Astrocyte of the spinal cord (primary cell): ENCODE measurements around the gene LTB.

ENCODE experiments used
- DNase-seq: peaks from one replicate; pipeline ENCODE4 v3.0.0; 2011; ENCODE audit warnings: low read depth, low spot score
- H3K4me3 ChIP-seq: 2 replicates; pipeline ENCODE4 v1.5.1; 2011; ENCODE audit warnings: low read depth, mild to moderate bottlenecking, low read length, moderate library complexity
- CTCF ChIP-seq: IDR thresholded peaks from 2 replicates; pipeline ENCODE4 v1.5.1; 2012; ENCODE audit warnings: low read depth, mild to moderate bottlenecking, low read length, inconsistent platforms
- in situ Hi-C: cut with HindIII; loops from 2 replicates; pipeline ENCODE4 v1.10.0; 2017; ENCODE audit warnings: low sequenced_read_pairs

LTB gene

GRCh38 chr6:31535538-31536324 lies 46.5 kb downstream of the LTB start:
- in situ Hi-C loops: no loop called here
- no peak for DNase-seq
- no peak for TF ChIP-seq CTCF
- H3K4me3 ChIP-seq: no peak overlapping the region

- no peak for TF ChIP-seq CTCF
- in situ Hi-C loops: no loop called here
- no peak for DNase-seq
- H3K4me3 ChIP-seq: no peak overlapping the region
Measured at GRCh38 chr6:31534521-31535040, 47.6 kb downstream of the LTB start.

- H3K4me3 ChIP-seq: no peak overlapping the region
- no peak for TF ChIP-seq CTCF
- in situ Hi-C loops: no loop called here
- no peak for DNase-seq
Measured at GRCh38 chr6:31534011-31534410, 48.2 kb downstream of the LTB start.

GRCh38 chr6:31533455-31533841 lies 48.8 kb downstream of the LTB start:
- in situ Hi-C loops: no loop called here
- H3K4me3 ChIP-seq: no peak overlapping the region
- TF ChIP-seq CTCF: no peak
- no peak for DNase-seq

GRCh38 chr6:31532644-31533454 lies 49.4 kb downstream of the LTB start:
- in situ Hi-C loops: no loop called here
- no peak for TF ChIP-seq CTCF
- no peak for DNase-seq
- H3K4me3 ChIP-seq: no peak overlapping the region

- no peak for TF ChIP-seq CTCF
- in situ Hi-C loops: no loop called here
Measured at GRCh38 chr6:31531771-31532643, 50.2 kb downstream of the LTB start.

More at GRCh38 chr6:31531771-31532643, 50.2 kb downstream of the LTB start:
- H3K4me3 ChIP-seq: no peak overlapping the region
- no peak for DNase-seq
